GM12878 (cell line): ENCODE data around the gene ITK. TPM values are rescaled to one million over a fixed set of nuclear protein-coding genes. Genes with fewer than 3 reads are reported as not detected.
"Not testable (repeated sequence)": the region's sequence is repeated elsewhere in the genome, so short reads cannot be mapped to it uniquely, and the experiment has no call there.

Experiments
- ATAC-seq: fragments of 200-7000 bp; cut with Tn5 transposase; 3 replicates; pipeline ENCODE4 v1.9.1; 2020; ENCODE audit warnings: mild to moderate bottlenecking, moderate library complexity
- BruUV-seq: library from RNA; stranded (reverse); fragments of 400-500 nt; replicated peaks from 2 replicates; lab custom pipeline; 2021; lab: Mats Ljungman, UMichigan
- CTCF ChIA-PET: fragments of 300-600 bp; sonication (Branson Sonifier 250); formaldehyde crosslinking; extraction: SDS; loops from one replicate; lab custom pipeline; 2021; ENCODE audit warnings: inconsistent platforms; lab: Yijun Ruan, JAX
- POLR2A ChIA-PET: fragments of 350-600 bp; formaldehyde crosslinking; extraction: SDS; loops from one replicate; lab custom pipeline; 2021; ENCODE audit warnings: inconsistent platforms; lab: Charles Lee
- RAD21 ChIA-PET: fragments of 300-600 bp; sonication (Branson Sonifier 250); formaldehyde crosslinking; loops from one replicate; lab custom pipeline; 2023; ENCODE audit warnings: antibody characterized with exemption; ENCODE audit not compliant: unreplicated experiment; lab: Charles Lee
- SMC1A ChIA-PET: fragments of 300-600 bp; sonication (Branson Sonifier 250); formaldehyde crosslinking; loops from one replicate; lab custom pipeline; 2023; ENCODE audit not compliant: unreplicated experiment, uncharacterized antibody; lab: Charles Lee
- DNase-seq: peaks from one replicate; pipeline ENCODE4 v3.0.0-alpha.2; 2011; ENCODE audit warnings: low read depth, low spot score
- FAIRE-seq: peaks from 3 replicates; lab custom pipeline; 2011; peaks lifted over from hg19 to GRCh38; lab: Jason Lieb, UNC
- H2AFZ ChIP-seq: 2 replicates; pipeline ENCODE4 v1.6.0; 2011; ENCODE audit warnings: low read depth, low read length, control low read depth; ENCODE audit not compliant: control insufficient read depth
- H3K27ac ChIP-seq: 2 replicates; pipeline ENCODE4 v1.5.1; 2011; ENCODE audit warnings: control low read depth; ENCODE audit not compliant: control insufficient read depth, insufficient read depth
- H3K27me3 ChIP-seq, 2 experiments: replicated peaks in 1 of 2; 2 replicates each; pipeline versions ENCODE4 v1.6.0 to v1.6.1; 2011; ENCODE audit warnings: low read length in 1 of 2; ENCODE audit not compliant: control insufficient read depth in 2 of 2, insufficient read depth in 2 of 2
- H3K36me3 ChIP-seq, 2 experiments: 2 replicates each; pipeline ENCODE4 v1.5.1; 2011; ENCODE audit warnings: low read length in 1 of 2; ENCODE audit not compliant: control insufficient read depth in 2 of 2, insufficient read depth in 2 of 2
- H3K4me1 ChIP-seq: 2 replicates; pipeline ENCODE4 v1.6.1; 2011; ENCODE audit warnings: mild to moderate bottlenecking, low read length, moderate library complexity, mixed read lengths; ENCODE audit not compliant: control insufficient read depth, insufficient read depth
- H3K4me2 ChIP-seq: 2 replicates; pipeline ENCODE4 v1.6.0; 2011; ENCODE audit warnings: control low read depth; ENCODE audit not compliant: control insufficient read depth, insufficient read depth
- H3K4me3 ChIP-seq: fragments of 200-600 bp; sonication (generic); 2 replicates; pipeline ENCODE4 v1.5.1; 2016
- H3K79me2 ChIP-seq: 2 replicates; pipeline ENCODE4 v1.6.0; 2011; ENCODE audit warnings: low read length; ENCODE audit not compliant: control insufficient read depth, insufficient read depth
- H3K9ac ChIP-seq: 2 replicates; pipeline ENCODE4 v1.8.0; 2011; ENCODE audit warnings: low read length, control low read depth, mixed read lengths; ENCODE audit not compliant: control insufficient read depth, insufficient read depth
- H3K9me3 ChIP-seq: replicated peaks from 3 replicates; pipeline ENCODE4 v1.5.1; 2011; ENCODE audit warnings: mild to moderate bottlenecking, low read length; ENCODE audit not compliant: control insufficient read depth, insufficient read depth
- H4K20me1 ChIP-seq: 2 replicates; pipeline ENCODE4 v1.6.0; 2011; ENCODE audit not compliant: control insufficient read depth, insufficient read depth
- WGBS: methylation state at CpG from one replicate; pipeline ENCODE4 v1.1.6; 2016; ENCODE audit warnings: low lambda C conversion rate; ENCODE audit not compliant: insufficient replicate concordance, insufficient coverage; ENCODE audit errors: missing lambda C conversion rate; 5-methylcytosine and 5-hydroxymethylcytosine counted together
- in situ Hi-C: fragments of 300-500 bp; cut with MboI; formaldehyde crosslinking; loops from 9 replicates; pipeline ENCODE4 v1.14.3; 2018; ENCODE audit warnings: mixed read lengths
- intact Hi-C: fragments of 100-400 bp; cut with micrococcal nuclease; formaldehyde crosslinking; loops from one replicate; pipeline ENCODE4 v1.14.2; 2022; ENCODE audit not compliant: unreplicated experiment
- polyA plus RNA-seq, 11 experiments: library from polyadenylated mRNA; depleted of rRNA in 4 of 11; unstranded in 6 of 11; stranded (reverse) in 5 of 11; fragments of >200 nt; fragmentation: Nextera tagmentation in 4 of 11; fragmentation: Illumina TruSeq in 1 of 11; extraction: Ambion mirVana in 4 of 11; extraction: Trizol in 1 of 11; gene quantifications; 1 replicate in 1 of 11; 2 replicates in 10 of 11; pipeline versions ENCODE4 v1.2.1 to v1.2.3, GENCODE V29; 2011 to 2016; ENCODE audit warnings: inconsistent platforms in 2 of 11, missing spikeins in 2 of 11, low read depth in 1 of 11
- total RNA-seq, 4 experiments: library from RNA; depleted of rRNA in 3 of 4; stranded (reverse); fragments of >200 nt in 3 of 4; fragmentation: Illumina TruSeq in 1 of 4; extraction: Trizol in 1 of 4; gene quantifications; 2 replicates each; pipeline versions ENCODE4 v1.2.1 to v1.2.3, GENCODE V29; 2013 to 2021
- TF ChIP-seq, protein P1 (sequence below): fragments of 450-650 bp; IDR thresholded peaks from 2 replicates; pipeline ENCODE4 v1.6.1; 2017; ENCODE audit warnings: mild to moderate bottlenecking, low read depth, inconsistent platforms; ENCODE audit not compliant: poor library complexity, severe bottlenecking

ITK gene
- total and polyA plus RNA-seq, 10 of the 15 experiments (the other 5 are each of a cell fraction or from before 2014, with no cell fraction given), result 0.05 to 2.4 (median 0.76) TPM

DNA sequence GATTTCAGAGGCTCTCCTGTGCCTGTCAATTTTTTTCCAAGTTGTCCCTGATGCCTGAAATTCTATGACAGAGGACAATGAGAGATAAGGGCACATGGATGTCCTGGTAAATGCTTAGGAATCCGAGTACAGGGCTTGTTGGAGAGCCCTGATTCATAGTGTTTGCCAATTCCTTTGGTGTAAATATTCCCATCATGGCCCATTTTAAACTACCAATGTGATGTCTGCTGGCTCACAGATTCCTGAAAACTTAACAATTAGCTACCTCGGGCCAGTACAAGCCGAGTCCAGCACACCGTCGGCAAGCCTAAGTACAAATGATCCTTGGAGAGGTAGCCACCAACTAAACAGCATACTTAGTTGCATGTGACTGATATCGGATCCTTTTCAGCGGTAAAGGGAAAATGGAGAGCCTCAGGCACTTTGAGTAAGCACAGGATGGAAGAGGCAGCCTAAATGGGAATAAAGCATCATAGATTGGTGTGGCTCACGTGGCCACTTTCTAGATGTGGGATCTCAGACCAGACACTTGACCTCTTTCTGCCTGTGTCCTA is 3.6 kb downstream of the ITK start (continued):
- TF ChIP-seq, protein P1, sequence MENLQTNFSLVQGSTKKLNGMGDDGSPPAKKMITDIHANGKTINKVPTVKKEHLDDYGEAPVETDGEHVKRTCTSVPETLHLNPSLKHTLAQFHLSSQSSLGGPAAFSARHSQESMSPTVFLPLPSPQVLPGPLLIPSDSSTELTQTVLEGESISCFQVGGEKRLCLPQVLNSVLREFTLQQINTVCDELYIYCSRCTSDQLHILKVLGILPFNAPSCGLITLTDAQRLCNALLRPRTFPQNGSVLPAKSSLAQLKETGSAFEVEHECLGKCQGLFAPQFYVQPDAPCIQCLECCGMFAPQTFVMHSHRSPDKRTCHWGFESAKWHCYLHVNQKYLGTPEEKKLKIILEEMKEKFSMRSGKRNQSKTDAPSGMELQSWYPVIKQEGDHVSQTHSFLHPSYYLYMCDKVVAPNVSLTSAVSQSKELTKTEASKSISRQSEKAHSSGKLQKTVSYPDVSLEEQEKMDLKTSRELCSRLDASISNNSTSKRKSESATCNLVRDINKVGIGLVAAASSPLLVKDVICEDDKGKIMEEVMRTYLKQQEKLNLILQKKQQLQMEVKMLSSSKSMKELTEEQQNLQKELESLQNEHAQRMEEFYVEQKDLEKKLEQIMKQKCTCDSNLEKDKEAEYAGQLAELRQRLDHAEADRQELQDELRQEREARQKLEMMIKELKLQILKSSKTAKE, result no peak

DNA sequence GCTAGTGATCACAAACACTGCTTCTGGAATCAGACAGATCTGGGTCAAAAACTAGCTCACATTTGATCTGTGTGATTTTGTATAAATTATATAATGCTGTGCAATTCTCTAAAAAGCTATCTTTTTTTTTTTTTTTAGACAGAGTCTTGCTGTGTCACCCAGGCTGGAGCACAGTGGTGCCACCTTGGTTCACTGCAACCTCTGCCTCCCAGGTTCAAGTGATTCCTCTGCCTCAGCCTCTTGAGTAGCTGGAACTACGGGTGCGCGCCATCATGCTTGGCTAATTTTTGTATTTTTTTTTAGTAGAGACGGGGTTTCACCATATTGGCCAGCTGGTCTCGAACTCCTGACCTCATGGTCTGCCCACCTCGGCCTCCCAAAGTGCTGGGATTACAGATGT is 4.5 kb downstream of the ITK start:
- WGBS, result 47% methylated on average over 6 of the region's 6 CpGs
- H3K9me3 ChIP-seq, H3K27me3 ChIP-seq, H3K9ac ChIP-seq, H3K4me2 ChIP-seq, H4K20me1 ChIP-seq, H3K79me2 ChIP-seq, FAIRE-seq, in situ Hi-C loops, DNase-seq, BruUV-seq, H3K4me3 ChIP-seq, H3K36me3 ChIP-seq, H3K27ac ChIP-seq, RAD21 ChIA-PET, H3K4me1 ChIP-seq, ATAC-seq, intact Hi-C loops, H2AFZ ChIP-seq: not testable (repeated sequence)
- SMC1A ChIA-PET, result interaction anchor here (0.5 to 1.0 kb wide), 3 partner anchors 17 to 128 kb away, joined by 3 to 4 read pairs (median 4); no protein-coding TSS in a partner anchor
- POLR2A ChIA-PET, result interaction anchor here (1.6 kb wide), 1 partner anchor 12 kb away, joined by 3 read pairs; no protein-coding TSS in a partner anchor
- CTCF ChIA-PET, result interaction anchor here (0.9 to 1.4 kb wide), 3 partner anchors 12 to 55 kb away, joined by 3 to 5 read pairs (median 4); no protein-coding TSS in a partner anchor
